NCI-H2107 (cell line): Measurements from ENCODE around the gene CCNL1.
"Not testable (repeated sequence)": the region's sequence is repeated elsewhere in the genome, so short reads cannot be mapped to it uniquely, and the experiment has no call there.

Source experiments
- DNase-seq: peaks from one replicate; lab custom pipeline; 2025; lab: John Stamatoyannopoulos, UW

Gene CCNL1

DNA sequence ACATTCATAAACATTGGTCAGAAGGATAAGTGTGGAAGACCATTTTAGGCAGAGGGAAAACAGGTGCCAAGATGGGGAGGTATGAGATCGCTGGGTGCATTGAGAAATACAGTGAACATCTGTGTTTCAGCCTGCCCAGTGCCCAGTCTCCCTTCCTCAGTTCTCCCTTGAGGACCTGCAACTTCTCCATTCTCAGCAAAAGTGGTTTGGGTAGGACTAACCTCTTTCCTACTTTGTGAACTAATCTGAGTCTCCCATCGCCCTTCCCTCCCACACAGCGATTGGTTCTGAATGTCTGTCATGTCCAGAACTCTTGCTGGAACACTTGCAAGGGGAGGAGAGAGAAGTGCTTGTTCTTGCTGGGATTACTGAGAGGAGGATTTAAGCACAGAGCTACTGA lies 10.9 kb upstream of the CCNL1 start:
- no peak for DNase-seq

DNA sequence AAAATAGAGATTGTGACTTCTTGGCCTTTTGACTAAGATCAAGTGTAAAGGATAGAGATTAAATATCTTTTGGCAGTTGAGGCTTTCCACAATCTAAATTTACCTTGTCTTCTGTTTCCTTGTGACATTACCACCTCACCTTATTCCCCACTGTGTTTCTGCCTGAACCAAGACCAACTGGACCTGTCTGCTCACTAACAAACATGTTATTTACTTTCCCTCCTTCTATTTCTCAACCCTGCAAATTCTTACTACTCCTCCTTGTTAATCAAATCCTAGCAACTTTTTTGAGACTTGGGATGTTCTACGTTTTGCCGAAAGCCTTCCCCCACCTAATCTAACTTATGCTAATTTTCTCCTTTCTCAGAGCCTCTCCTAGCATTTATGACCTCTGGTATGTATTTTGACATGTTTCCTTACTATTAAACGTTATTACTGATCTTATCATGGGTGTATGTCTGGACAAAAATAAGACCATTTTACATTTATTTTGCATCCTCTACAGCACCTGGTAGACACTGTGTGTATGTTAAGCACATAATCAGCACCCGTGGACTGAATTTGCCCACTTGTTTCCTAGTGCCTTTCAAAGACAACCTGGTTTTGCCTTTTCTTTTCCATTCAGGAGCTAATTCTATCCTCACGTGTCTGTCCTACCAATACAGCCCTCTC lies 7.6 kb upstream of the CCNL1 start:
- DNase-seq: no peak

DNA sequence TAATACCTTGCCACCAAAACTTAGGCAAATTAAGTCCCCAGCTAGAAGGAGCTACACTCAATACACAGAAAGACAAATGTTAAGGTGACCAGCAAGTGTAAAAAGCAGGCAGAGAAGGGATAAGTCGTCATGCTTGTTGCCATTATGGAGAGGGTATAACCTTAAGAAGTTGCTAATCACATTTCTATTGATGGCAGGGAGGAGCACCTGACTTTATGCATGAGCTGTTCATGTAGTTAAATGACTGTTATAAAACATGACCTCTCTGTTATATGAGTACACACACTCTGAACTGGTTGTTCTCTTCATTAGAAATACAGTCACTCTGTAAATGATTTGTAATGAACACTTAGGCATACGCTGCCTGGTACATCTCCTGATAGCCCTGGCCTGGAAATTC lies 6.6 kb upstream of the CCNL1 start:
- no peak for DNase-seq

DNA sequence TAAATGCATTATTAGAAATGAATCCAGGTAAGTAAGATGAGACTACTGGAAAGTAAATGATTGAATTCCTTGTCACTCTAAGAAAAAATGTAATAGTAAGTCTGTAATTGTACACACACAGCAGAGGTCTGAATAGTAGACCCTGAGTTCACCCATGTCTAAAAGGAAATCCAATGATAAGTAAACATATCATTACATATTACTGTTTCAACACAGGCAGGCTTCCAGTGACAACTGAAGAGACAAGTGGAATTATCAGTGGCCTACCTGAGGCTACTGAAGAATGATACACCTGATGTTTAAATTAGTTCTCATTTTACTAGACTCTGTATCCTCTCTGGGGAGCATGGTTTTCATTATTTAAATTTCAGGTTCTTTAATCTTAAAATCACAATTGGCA lies 6.2 kb upstream of the CCNL1 start:
- DNase-seq: no peak

DNA sequence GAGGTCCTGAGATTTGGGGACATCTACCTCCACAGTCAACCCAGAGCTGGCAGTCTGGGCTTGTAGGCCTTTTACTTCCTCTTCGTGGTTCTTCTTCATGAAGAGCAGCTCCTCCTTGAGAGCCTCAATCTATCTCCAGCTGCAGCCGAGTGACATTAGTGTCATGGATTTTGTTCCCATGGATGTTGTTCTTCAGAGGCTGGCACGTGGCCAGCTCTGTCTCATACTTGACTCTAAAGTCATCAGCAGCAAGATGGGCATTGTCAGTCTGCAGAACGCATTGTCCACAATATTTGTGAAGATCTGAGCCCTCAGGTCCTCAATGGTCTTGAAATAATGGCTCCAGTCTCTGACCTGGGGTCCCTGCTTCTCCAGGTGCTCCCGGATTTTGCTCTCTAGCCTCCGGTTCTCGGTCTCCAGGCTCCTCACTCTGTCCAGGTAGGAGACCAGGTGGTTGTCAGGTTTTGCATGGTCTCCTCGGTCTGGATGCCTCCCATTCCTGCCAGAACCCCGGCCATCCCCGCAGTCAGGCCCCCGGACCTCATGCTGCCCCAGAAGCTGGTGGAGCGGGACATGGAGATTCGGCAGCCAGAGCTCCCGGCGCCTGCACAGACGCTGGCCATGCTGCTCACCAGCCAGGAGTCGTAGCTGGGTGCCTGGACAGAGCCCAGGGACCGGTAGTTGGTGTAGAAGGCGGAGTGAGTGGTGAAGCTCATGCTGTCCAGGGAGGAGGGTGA lies 3.4 kb upstream of the CCNL1 start:
- DNase-seq: no peak

DNA sequence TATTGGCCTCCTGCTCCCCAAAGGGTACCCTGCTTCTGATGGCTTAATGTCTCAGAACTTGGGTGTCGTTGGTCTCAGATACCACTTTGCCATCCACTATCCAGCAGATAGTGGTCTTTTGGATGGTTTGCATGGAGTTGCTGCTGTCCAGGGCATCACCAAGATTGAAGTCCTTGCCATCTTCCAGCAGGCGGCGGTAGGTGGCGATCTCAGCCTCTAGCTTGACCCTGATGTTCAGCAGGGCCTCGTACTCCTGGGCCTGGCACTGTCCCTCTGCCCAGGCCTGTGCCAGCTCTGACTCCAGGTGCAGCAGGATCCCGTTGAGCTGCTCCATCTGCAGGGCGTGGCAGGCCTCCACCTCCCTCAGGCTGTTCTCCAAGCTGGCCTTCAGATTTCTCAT lies 2.7 kb upstream of the CCNL1 start:
- DNase-seq: not testable (repeated sequence)

DNA sequence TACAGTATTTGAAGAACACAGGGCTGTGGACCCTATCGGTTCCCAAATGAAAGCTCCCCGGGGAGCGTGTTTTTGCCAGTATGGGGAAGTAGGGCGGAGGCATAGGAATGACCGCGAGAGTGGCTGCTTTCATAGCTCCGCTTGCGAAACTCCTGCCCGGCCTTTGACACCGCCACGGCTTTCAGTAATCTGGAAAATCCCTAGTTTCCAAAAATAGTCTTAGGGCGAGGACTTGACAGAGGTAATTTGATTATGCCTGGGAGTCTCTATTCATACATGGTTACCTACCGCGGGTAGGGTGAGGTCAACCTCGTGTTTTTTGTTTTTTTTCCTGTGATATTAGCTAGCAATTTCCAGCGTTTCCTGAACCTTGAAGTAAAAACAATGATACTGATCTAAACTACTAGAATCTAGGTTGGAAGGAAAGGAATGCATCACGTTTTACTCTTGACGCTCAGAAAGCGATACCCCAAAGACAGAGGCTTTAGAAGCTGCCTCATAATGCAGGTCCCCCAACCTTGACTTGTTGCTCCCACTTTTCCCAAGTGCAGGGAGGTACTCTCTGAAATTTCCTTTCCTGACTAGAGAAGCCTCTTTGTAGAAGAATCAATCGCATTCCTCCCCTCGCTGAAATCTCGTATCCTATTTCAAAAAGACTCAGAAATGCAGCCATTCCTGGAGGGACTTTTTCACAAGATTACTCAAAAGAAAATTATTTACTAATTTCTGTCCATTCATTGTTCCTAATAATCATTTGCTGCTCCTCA lies 894 bp upstream of the CCNL1 start:
- DNase-seq: peak; percentile 70

DNA sequence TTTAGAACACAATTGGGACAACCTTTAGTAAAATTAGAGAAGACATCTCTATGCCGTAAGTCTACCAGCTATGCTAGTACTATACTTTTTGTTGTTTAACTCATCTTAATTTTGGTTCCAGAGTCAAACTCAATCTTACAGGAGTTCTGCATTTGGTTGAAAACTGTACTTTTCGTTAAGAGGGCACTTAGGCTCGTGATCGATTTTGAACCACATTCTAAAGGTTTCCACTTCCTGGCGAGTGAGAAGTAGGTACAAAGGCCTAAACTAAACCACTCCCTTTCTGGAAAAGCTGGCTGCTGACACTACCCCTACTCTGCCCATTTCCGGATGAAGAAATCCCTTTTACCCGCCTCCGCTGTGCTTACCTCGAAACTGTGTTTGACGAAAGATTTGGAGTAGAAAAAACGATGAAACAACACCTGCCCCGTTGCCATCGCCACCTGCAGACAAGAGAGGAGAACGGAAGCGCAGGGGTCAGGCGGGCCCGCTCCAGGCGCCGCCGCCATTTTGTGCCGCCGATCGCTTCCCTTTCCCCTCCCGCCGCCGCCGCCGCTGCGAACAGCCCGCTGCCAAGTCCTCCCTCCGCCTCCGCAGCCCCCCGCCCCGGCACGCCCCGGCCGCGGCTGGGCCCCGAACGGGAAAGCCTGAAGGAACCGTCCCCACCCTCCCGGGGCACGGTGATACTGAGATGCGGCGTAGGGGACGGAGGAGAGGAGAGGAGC lies 748 bp downstream of the CCNL1 start:
- DNase-seq: peak; percentile 72

DNA sequence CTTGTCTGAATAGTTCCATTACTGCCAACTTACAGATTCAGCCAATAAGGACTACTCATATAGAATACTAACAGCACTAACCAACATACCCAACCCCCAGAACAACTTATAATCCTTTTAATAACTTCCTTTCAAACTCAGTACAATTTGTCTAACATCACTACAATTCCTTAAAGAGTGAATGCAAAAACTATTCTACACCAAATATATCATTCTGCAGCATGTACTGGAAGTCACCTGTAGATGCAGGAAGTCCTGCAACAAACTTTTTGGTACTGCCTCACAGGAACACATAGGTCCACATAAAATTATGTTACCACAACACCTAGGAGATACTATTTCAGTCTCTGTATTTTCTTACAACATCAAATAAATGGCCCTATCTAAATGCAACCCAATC lies 2.1 kb downstream of the CCNL1 start:
- no peak for DNase-seq

DNA sequence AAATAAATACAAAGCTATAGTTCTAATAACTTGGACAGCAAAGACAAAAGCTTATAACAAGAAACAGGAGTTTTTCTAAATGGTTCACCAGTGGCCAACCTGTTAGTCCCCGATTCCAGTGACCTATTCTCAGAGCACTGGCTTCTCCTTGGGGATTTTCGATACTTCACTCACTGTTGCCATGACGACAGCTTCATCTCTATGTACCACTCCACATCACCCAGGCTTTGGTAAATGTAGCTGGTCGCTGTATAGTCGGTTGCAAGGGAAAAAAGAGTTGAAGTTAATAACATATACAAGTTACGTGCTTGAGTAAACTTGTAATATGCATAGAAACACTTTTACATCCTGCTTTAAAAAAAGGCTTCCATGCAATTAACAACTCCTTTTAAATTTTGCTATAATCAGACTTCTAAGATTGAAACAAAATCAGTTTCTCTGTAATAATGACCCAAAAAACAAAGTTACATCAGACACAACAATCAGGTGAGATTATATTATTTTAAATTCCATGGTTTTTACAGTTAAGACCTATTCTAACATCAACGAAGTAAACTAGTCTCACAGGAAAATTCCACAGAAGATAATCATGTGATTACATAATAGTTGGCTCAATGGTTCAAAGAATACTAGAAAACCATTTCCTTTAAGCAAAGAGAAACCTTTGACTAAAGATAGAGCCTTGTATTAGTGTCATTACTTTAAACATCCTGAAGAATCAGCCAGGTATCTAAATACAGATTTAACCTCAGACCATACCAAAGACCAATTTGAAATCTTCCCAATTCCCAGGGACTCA lies 2.9 kb downstream of the CCNL1 start:
- no peak for DNase-seq

DNA sequence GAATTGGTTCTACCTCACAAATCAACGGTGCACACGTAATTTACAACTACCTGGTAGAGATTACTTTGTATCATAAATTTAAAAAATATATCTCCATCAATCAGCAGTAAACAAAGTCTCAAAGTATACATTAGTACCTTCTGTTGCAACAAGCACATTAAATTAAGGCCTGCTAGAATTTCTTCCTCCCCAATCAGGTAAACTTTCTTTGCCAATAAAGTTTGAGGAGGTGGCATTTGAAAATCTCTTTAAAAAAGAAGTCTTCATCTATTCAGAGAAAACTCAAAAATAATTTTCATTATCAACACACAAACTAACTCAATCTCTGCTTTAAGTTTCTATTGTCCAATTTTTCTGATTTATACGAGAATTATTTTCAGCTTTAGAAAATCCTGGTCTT lies 4.4 kb downstream of the CCNL1 start:
- DNase-seq: no peak

DNA sequence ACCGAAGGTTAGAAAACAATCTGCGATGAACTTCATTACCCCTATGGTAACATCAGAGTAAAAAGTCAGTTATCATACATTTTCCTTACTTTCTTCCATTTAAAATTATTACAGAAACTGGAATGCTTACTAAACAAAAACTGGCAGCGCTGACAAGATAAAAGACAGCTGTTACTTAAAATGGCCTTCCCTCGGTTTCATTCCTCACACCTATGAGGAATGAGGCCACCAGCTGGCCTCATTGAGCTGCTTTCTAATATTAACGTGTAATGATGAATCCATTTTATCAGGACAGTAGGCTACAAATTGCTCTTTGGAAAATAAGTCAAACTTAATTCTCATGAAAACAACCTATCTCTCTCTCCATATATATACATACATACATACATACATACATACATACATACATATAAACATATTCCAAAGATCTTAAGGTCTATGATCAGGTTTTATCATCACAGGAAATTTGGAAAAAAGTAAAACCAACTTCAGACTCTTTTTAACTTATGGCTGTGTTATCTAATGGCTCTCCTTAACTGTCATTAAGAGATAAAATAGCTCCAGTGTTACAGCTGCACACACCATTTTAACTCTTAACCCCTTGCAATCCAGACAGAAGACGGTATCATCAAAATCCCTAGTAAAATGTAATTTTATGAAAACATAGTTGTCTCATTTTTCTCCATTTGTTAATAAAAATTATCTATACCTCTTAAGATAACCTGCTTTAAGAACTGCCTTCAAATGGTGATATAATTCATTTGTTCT lies 5.2 kb downstream of the CCNL1 start:
- DNase-seq: no peak

DNA sequence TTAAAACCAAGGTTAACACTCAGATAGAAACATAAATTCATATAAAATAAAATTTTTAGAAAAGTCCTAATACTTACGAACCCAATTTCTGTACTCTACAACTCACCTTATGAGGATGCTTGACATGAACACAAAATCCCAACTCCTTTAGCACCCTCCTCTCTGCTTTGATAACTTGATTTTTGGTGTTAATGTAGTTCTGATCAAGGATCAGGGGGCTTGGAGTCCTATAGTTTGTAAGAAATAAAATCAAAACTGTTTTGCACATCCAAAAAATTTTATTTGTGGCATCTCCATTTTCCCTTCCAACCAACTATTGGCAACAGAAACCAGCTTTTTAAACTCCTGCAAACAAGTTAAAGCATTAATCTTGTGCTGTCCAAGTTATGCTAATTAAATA lies 7.0 kb downstream of the CCNL1 start:
- no peak for DNase-seq

DNA sequence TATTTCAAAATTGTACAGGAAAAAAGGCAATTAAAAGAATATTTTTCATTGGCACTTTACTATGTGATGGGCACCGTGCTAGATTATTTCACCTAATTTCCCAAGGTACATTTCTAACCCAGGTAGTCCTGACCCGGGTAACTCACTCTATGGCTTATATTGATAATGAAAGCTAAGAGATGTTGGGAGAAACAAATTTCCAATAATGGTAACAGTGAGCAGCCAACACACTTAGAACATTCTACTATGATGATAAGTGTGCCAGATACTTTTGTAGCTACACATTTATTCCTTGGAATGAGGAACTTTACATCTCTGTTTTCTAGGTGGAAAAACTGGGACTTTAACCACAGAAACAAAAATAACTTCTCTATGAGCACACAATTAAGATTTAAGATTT lies 7.5 kb downstream of the CCNL1 start:
- no peak for DNase-seq

DNA sequence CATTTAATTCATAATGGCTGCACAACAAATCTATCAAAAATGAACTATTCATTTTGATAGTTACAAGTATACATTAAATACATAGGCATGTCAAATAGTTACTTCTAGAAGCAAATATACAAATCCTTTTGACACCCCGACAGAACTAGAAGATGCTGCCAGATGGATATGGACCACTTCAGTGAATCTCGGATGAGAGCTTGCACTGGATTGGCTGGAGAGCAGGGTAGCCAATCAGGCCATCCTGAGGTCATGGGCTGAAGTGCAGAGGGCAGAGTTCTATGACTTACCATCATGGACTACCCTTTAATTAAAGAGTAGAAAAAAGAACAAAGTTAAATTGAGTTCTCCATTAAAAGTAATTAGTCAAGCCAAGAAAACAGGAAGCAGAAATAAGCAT lies 8.3 kb downstream of the CCNL1 start:
- DNase-seq: no peak

DNA sequence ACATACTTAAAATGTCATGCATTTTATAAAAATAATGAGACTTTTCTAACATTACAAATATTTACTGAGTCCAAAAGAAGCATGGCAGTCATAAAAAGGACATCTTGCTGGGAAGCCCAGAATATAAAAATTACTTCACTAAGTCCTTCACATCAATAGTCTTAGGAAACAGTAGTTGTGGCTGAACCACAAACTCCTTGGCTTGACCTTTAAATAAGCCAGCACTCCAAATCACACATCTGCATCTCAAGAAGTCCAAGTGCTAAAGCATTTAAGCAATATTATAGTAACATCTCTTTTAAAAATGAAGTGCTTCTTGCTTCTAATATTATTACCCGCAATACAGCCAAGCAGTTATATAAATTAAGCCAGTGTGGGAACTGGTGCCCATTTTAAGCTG lies 8.8 kb downstream of the CCNL1 start:
- no peak for DNase-seq

DNA sequence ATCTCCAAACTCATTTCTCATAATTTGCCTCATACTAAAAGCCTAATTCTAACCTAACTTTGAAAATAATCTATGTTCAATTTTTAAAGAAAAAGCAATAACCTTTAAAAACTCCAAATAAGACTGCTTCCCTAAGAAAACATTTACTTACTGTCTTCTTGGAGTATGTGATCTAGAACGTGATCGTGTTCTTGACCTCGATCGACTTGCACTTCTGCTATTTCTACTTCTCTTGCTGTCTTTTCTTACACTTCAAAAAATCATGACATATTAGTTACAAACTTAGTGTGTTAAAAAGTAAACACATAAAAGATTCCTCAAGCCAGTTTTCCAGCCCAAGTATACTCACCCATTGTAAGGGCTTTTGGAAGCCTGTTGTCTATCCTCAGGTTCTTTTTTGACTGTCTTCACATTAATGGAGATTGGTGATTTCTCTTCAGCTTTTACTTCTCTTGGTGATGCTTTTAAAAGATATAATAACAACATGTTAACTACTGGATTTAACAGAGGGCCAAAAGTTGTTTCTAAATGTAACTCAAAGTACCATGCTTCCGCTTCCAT lies 10.7 kb downstream of the CCNL1 start:
- DNase-seq: no peak

DNA sequence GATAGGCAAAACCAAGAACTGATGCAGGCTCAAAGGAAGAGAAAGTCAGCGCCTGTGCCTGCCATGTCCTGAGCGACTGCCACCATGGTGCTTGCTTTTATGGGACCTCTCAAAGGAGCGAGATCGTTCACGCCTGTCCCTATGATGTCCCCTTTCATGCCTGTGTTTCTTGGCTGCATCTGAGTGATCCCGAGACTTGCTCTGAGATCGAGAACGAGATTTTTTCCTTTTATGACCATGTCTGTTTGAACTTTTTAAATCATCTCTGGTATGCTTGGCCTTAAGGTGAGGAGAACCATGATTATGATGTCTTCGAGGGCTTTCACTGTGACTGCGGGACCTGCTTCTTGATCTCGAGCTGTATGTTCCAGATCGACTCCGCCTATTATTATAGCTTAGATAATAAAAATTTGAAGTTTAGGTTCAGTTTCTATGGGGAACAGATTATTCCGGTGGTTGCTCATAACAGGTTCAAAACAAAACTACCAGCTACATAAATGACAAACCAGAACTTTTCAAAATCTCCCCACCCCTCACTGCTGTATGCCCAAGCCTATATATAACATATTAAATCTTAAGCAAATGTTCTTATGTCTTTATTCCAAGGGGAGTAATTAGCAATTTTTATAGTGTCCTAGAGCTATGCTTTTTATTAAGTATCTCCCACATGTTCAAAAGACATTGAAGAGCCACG lies 11.6 kb downstream of the CCNL1 start:
- no peak for DNase-seq

DNA sequence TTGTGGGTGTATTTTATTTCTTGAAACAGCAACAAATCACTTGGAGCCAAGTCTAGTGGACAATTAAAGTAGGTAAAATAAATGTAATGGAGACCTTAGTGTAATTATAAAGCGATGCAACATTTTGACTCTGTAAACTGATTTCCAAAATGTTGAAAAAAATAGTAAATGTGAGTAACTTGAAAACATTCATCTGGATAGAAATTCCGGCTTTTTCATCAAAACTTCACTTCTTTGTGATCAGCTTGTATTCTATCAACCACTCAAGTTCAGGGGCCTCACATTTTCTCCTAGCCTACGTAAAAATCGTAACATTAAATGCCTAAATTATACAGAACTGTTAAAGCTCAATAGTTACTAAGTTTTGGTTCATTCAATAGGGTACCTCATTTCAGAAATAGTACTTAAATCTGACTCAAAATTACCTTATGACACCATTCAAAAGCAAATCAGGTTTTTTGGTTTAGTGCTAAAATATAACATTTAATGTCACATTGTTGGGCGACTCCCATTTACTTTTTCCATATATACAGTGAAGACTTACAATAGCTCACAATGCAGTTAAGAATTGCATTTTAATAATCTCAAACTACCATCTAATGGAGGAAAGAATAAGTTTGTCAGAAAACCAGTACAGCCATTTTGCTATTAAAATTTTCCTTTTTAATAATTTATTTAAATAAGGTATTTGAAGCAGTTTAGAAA lies 12.7 kb downstream of the CCNL1 start:
- no peak for DNase-seq
